MV-4-11 (cell line): ENCODE data around the gene SLC32A1.

Experiments used
- DNase-seq: peaks from one replicate; lab custom pipeline; 2025; lab: John Stamatoyannopoulos, UW

Gene SLC32A1

GRCh38 chr20:38725148-38725901 is 1.0 kb downstream of the SLC32A1 start:
- no peak for DNase-seq

- DNase-seq = no peak
These were observed 1.9 kb downstream of the SLC32A1 start for GRCh38 chr20:38725931-38726803.

- DNase-seq = no peak
These were observed 2.7 kb downstream of the SLC32A1 start for GRCh38 chr20:38726804-38727606.

- DNase-seq = no peak
These were observed 3.4 kb downstream of the SLC32A1 start for GRCh38 chr20:38727607-38728190.

GRCh38 chr20:38728191-38728781 is 4.0 kb downstream of the SLC32A1 start:
- DNase-seq = no peak

GRCh38 chr20:38728911-38729642 is 4.8 kb downstream of the SLC32A1 start:
- no peak for DNase-seq

GRCh38 chr20:38729767-38730166 is 5.5 kb downstream of the SLC32A1 start:
- no peak for DNase-seq

- DNase-seq = no peak
These were observed 6.1 kb downstream of the SLC32A1 start for GRCh38 chr20:38730167-38730988.

GRCh38 chr20:38730989-38731737 is 6.9 kb downstream of the SLC32A1 start:
- DNase-seq = peak; percentile 22

GRCh38 chr20:38731738-38732113 is 7.4 kb downstream of the SLC32A1 start:
- no peak for DNase-seq

GRCh38 chr20:38732981-38733380 is 8.7 kb downstream of the SLC32A1 start:
- no peak for DNase-seq

- no peak for DNase-seq
These were observed 10.9 kb downstream of the SLC32A1 start for GRCh38 chr20:38735172-38735571.

- DNase-seq = no peak
These were observed 13.6 kb downstream of the SLC32A1 start for GRCh38 chr20:38737887-38738286.

GRCh38 chr20:38745757-38746156 is 21.5 kb downstream of the SLC32A1 start:
- no peak for DNase-seq

GRCh38 chr20:38747495-38748096 is 23.3 kb downstream of the SLC32A1 start:
- DNase-seq = no peak

GRCh38 chr20:38748097-38748860 is 24.0 kb downstream of the SLC32A1 start, which contains the start of gene ACTR5:
ACTR5 (plus strand) TSS chr20:38748460; CDS start chr20:38748479, 19 bp downstream.
- DNase-seq = peak; percentile 86

- DNase-seq = no peak
These were observed 24.5 kb downstream of the SLC32A1 start for GRCh38 chr20:38748861-38749149.

- peak; percentile 23 for DNase-seq
These were observed 27.2 kb downstream of the SLC32A1 start for GRCh38 chr20:38751360-38751976.
